NCI-H2029 (cell line): ENCODE results near the gene GCAT.

Experiments used
- DNase-seq: peaks from one replicate; lab custom pipeline; 2025; lab: John Stamatoyannopoulos, UW

Gene GCAT

GRCh38 chr22:37811867-37812266, 4.1 kb downstream of the GCAT start:
- DNase-seq, result no peak

GRCh38 chr22:37812869-37813678, 5.3 kb downstream of the GCAT start:
- DNase-seq, result no peak

- DNase-seq, result no peak
These were observed 7.9 kb downstream of the GCAT start for GRCh38 chr22:37815593-37815992.

- no peak for DNase-seq
These were observed 8.9 kb downstream of the GCAT start for GRCh38 chr22:37816543-37817180.

- peak; percentile 39 for DNase-seq
These were observed 10.1 kb downstream of the GCAT start for GRCh38 chr22:37817705-37818408.

- peak; percentile 34 for DNase-seq
These were observed 10.8 kb downstream of the GCAT start for GRCh38 chr22:37818409-37819104.

GRCh38 chr22:37819105-37819433, 11.3 kb downstream of the GCAT start:
- no peak for DNase-seq

- no peak for DNase-seq
These were observed 12.6 kb downstream of the GCAT start for GRCh38 chr22:37820350-37820749.

GRCh38 chr22:37822079-37822833, 14.5 kb downstream of the GCAT start:
- no peak for DNase-seq

- peak; percentile 17 for DNase-seq
These were observed 15.6 kb downstream of the GCAT start, which contains the start of gene GALR3 for GRCh38 chr22:37823134-37823985. Gene GALR3 (plus strand): TSS chr22:37823382. CDS start chr22:37823407, 25 bp downstream.

GRCh38 chr22:37824674-37825641, 17.2 kb downstream of the GCAT start:
- no peak for DNase-seq

- no peak for DNase-seq
These were observed 19.3 kb downstream of the GCAT start for GRCh38 chr22:37827056-37827455.

GRCh38 chr22:37830093-37830842, 22.5 kb downstream of the GCAT start:
- no peak for DNase-seq

GRCh38 chr22:37831472-37831871, 23.7 kb downstream of the GCAT start:
- no peak for DNase-seq

GRCh38 chr22:37832022-37832857, 24.5 kb downstream of the GCAT start:
- no peak for DNase-seq

- DNase-seq, result no peak
These were observed 34.5 kb downstream of the GCAT start for GRCh38 chr22:37842015-37842793.

GRCh38 chr22:37843741-37844089, 36.0 kb downstream of the GCAT start:
- no peak for DNase-seq
